HG03571 (cell line): Measurements from ENCODE around the gene NUDT7.

Source experiments
- ATAC-seq: cut with Tn5 transposase; IDR thresholded peaks from one replicate; pipeline ENCODE4 v1.9.1; 2021; ENCODE audit not compliant: unreplicated experiment

The NUDT7 gene

GRCh38 chr16:77722309-77723107, at the start of gene NUDT7:
Gene NUDT7 (plus strand): TSS chr16:77722514. CDS start chr16:77722583, 69 bp downstream.
- ATAC-seq, result peak; percentile 88

GRCh38 chr16:77674888-77675287, 47.4 kb upstream of the NUDT7 start:
- no peak for ATAC-seq

GRCh38 chr16:77675464-77676324, 46.6 kb upstream of the NUDT7 start:
- ATAC-seq, result no peak

- ATAC-seq, result no peak
Observed at GRCh38 chr16:77677129-77677528, 45.2 kb upstream of the NUDT7 start.

GRCh38 chr16:77679391-77679790, 42.9 kb upstream of the NUDT7 start:
- ATAC-seq, result no peak

- ATAC-seq, result no peak
Observed at GRCh38 chr16:77679901-77680300, 42.4 kb upstream of the NUDT7 start.

- no peak for ATAC-seq
Observed at GRCh38 chr16:77680496-77680895, 41.8 kb upstream of the NUDT7 start.

- no peak for ATAC-seq
Observed at GRCh38 chr16:77682586-77682985, 39.7 kb upstream of the NUDT7 start.

GRCh38 chr16:77683397-77684180, 38.7 kb upstream of the NUDT7 start:
- ATAC-seq, result no peak

GRCh38 chr16:77684181-77684526, 38.2 kb upstream of the NUDT7 start:
- no peak for ATAC-seq

- ATAC-seq, result no peak
Observed at GRCh38 chr16:77686385-77686784, 35.9 kb upstream of the NUDT7 start.

- ATAC-seq, result no peak
Observed at GRCh38 chr16:77689971-77690370, 32.3 kb upstream of the NUDT7 start.

- ATAC-seq, result no peak
Observed at GRCh38 chr16:77690416-77690815, 31.9 kb upstream of the NUDT7 start.

- no peak for ATAC-seq
Observed at GRCh38 chr16:77692612-77693011, 29.7 kb upstream of the NUDT7 start.

GRCh38 chr16:77696149-77696548, 26.2 kb upstream of the NUDT7 start:
- ATAC-seq, result no peak

GRCh38 chr16:77700846-77701245, 21.5 kb upstream of the NUDT7 start:
- ATAC-seq, result no peak

GRCh38 chr16:77705351-77705750, 17.0 kb upstream of the NUDT7 start:
- no peak for ATAC-seq

- no peak for ATAC-seq
Observed at GRCh38 chr16:77711179-77711578, 11.1 kb upstream of the NUDT7 start.

GRCh38 chr16:77711775-77712174, 10.5 kb upstream of the NUDT7 start:
- no peak for ATAC-seq

- ATAC-seq, result no peak
Observed at GRCh38 chr16:77715145-77715544, 7.2 kb upstream of the NUDT7 start.

GRCh38 chr16:77721752-77722308, 484 bp upstream of the NUDT7 start:
- peak; percentile 23 for ATAC-seq
